H1 (cell line): ENCODE results near the gene KLRC2. TPM values are rescaled to one million over a fixed set of nuclear protein-coding genes. Genes with fewer than 3 reads are reported as not detected.

ENCODE experiments used
- ATF3 ChIP-seq: IDR thresholded peaks from 2 replicates; pipeline ENCODE4 v1.6.1; 2011; ENCODE audit warnings: low read depth, mild to moderate bottlenecking, low read length; ENCODE audit not compliant: insufficient read depth
- BACH1 ChIP-seq: IDR thresholded peaks from 2 replicates; pipeline ENCODE4 v1.6.1; 2012; ENCODE audit warnings: low read length, improper control_type of control experiment
- NANOG ChIP-seq: IDR thresholded peaks from 2 replicates; pipeline ENCODE4 v1.6.1; 2011; ENCODE audit warnings: low read length, low read depth, mild to moderate bottlenecking, inconsistent platforms; ENCODE audit not compliant: insufficient read depth, poor library complexity, severe bottlenecking
- polyA plus RNA-seq, 7 experiments: library from polyadenylated mRNA; depleted of rRNA in 3 of 7; stranded (reverse) in 5 of 7; unstranded in 2 of 7; fragments of >200 nt in 5 of 7; fragments of 200-250 nt in 2 of 7; gene quantifications; 1 replicate in 5 of 7; 2 replicates in 1 of 7; 4 replicates in 1 of 7; pipeline versions ENCODE4 v1.2.1 to v1.2.3, GENCODE V29; 2011 to 2013; ENCODE audit warnings: missing spikeins in 2 of 7, mixed read lengths in 2 of 7
- total RNA-seq: library from RNA; stranded (reverse); fragmentation: NEBNext Ultra II Directional; extraction: Animal tissue kit (Norgen Biotek cat#: 25700); gene quantifications from 2 replicates; pipeline ENCODE4 v1.2.1, GENCODE V29; 2021
- TF ChIP-seq, protein P1 (sequence below): IDR thresholded peaks from 2 replicates; pipeline ENCODE4 v1.6.1; 2012; ENCODE audit warnings: low read length, inconsistent platforms

Gene KLRC2
- total and polyA plus RNA-seq, 2 of the 8 experiments (the other 6 are each of a cell fraction or from before 2014, with no cell fraction given) = not detected

- TF ChIP-seq ATF3 = no peak
- TF ChIP-seq BACH1 = no peak
- TF ChIP-seq NANOG = no peak
- TF ChIP-seq, protein P1, sequence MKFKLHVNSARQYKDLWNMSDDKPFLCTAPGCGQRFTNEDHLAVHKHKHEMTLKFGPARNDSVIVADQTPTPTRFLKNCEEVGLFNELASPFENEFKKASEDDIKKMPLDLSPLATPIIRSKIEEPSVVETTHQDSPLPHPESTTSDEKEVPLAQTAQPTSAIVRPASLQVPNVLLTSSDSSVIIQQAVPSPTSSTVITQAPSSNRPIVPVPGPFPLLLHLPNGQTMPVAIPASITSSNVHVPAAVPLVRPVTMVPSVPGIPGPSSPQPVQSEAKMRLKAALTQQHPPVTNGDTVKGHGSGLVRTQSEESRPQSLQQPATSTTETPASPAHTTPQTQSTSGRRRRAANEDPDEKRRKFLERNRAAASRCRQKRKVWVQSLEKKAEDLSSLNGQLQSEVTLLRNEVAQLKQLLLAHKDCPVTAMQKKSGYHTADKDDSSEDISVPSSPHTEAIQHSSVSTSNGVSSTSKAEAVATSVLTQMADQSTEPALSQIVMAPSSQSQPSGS = no peak
Measured at GRCh38 chr12:10466311-10466710, 30.5 kb upstream of the KLRC2 start (continued).
